ENCODE measurements around the gene SEC14L6. TPM values are rescaled to one million over a fixed set of nuclear protein-coding genes. Genes with fewer than 3 reads are reported as not detected.

SEC14L6 gene
- total RNA-seq, 2 donors from 2014 or later = not detected

- DNase-seq (ENCODE audit: low spot score) = no peak
- H3K9me3 Mint-ChIP-seq = no peaks in the 10 kb centered on the region
- no peak for ATAC-seq
- H3K27me3 Mint-ChIP-seq = peaks cover 7 to 18% of the 10 kb centered on the region in 2 donors
- no peaks in the 10 kb centered on the region for H3K36me3 Mint-ChIP-seq
- H3K27ac Mint-ChIP-seq = no peak overlapping the region
- H3K4me3 Mint-ChIP-seq = no peak overlapping the region
- no peaks in the 10 kb centered on the region for H3K4me1 Mint-ChIP-seq (ENCODE audit: low read depth in 2 of 2)
Observed at GRCh38 chr22:30539368-30539767, 7.2 kb downstream of the SEC14L6 start.

GRCh38 chr22:30538280-30538679 lies 8.3 kb downstream of the SEC14L6 start:
- Mint-ChIP-seq H3K4me3 (no peak overlapping the region), H3K27me3 (peaks cover 7 to 16% of the 10 kb centered on the region in 2 donors), H3K36me3 (no peaks in the 10 kb centered on the region), H3K9me3 (no peaks in the 10 kb centered on the region), H3K27ac (no peak overlapping the region), H3K4me1 (ENCODE audit: low read depth in 2 of 2) (no peaks in the 10 kb centered on the region)
- no peak for ATAC-seq
- no peak for DNase-seq (ENCODE audit: low spot score)

- ATAC-seq (no peak), DNase-seq (ENCODE audit: low spot score) (no peak)
- H3K27me3 Mint-ChIP-seq = peaks cover 7 to 9% of the 10 kb centered on the region in 2 donors
- no peaks in the 10 kb centered on the region for H3K4me1 Mint-ChIP-seq (ENCODE audit: low read depth in 2 of 2)
- H3K27ac Mint-ChIP-seq = no peak overlapping the region
- no peaks in the 10 kb centered on the region for H3K9me3 Mint-ChIP-seq
- no peaks in the 10 kb centered on the region for H3K36me3 Mint-ChIP-seq
- H3K4me3 Mint-ChIP-seq = no peak overlapping the region
Observed at GRCh38 chr22:30537083-30537731, 9.3 kb downstream of the SEC14L6 start.

GRCh38 chr22:30535182-30535581 lies 11.4 kb downstream of the SEC14L6 start:
- Mint-ChIP-seq H3K4me1 (ENCODE audit: low read depth in 2 of 2) (no peaks in the 10 kb centered on the region), H3K4me3 (no peak overlapping the region), H3K27ac (no peak overlapping the region), H3K9me3 (no peaks in the 10 kb centered on the region), H3K36me3 (no peaks in the 10 kb centered on the region), H3K27me3 (peaks cover 0 to 5% of the 10 kb centered on the region in 2 donors)
- no peak for ATAC-seq
- DNase-seq (ENCODE audit: low spot score) = no peak

GRCh38 chr22:30531651-30532608 lies 14.6 kb downstream of the SEC14L6 start:
- H3K27ac Mint-ChIP-seq = no peak overlapping the region
- no peaks in the 10 kb centered on the region for H3K4me1 Mint-ChIP-seq (ENCODE audit: low read depth in 2 of 2)
- ATAC-seq (peak; percentile 29 to 34), DNase-seq (ENCODE audit: low spot score) (no peak)
- no peaks in the 10 kb centered on the region for H3K36me3 Mint-ChIP-seq
- H3K9me3 Mint-ChIP-seq = no peaks in the 10 kb centered on the region
- H3K4me3 Mint-ChIP-seq = no peak overlapping the region
- peaks cover 0 to 4% of the 10 kb centered on the region in 2 donors for H3K27me3 Mint-ChIP-seq

- no peaks in the 10 kb centered on the region for H3K36me3 Mint-ChIP-seq
- H3K9me3 Mint-ChIP-seq = no peaks in the 10 kb centered on the region
- H3K27ac Mint-ChIP-seq = no peak overlapping the region
- peaks cover 0 to 4% of the 10 kb centered on the region in 2 donors for H3K27me3 Mint-ChIP-seq
- DNase-seq (ENCODE audit: low spot score) (no peak), ATAC-seq (no peak)
- no peaks in the 10 kb centered on the region for H3K4me1 Mint-ChIP-seq (ENCODE audit: low read depth in 2 of 2)
- no peak overlapping the region for H3K4me3 Mint-ChIP-seq
Observed at GRCh38 chr22:30526656-30527055, 19.9 kb downstream of the SEC14L6 start.

GRCh38 chr22:30523646-30524489 lies 22.7 kb downstream of the SEC14L6 start:
- H3K27ac Mint-ChIP-seq = no peak overlapping the region
- no peaks in the 10 kb centered on the region for H3K9me3 Mint-ChIP-seq
- peaks cover 0 to 4% of the 10 kb centered on the region in 2 donors for H3K27me3 Mint-ChIP-seq
- no peaks in the 10 kb centered on the region for H3K4me1 Mint-ChIP-seq (ENCODE audit: low read depth in 2 of 2)
- DNase-seq (ENCODE audit: low spot score) (no peak), ATAC-seq (no peak)
- H3K36me3 Mint-ChIP-seq = no peaks in the 10 kb centered on the region
- H3K4me3 Mint-ChIP-seq = no peak overlapping the region

GRCh38 chr22:30521368-30522156 lies 25.0 kb downstream of the SEC14L6 start:
- Mint-ChIP-seq H3K4me3 (no peak overlapping the region), H3K36me3 (no peaks in the 10 kb centered on the region), H3K27me3 (peaks cover 0 to 6% of the 10 kb centered on the region in 2 donors), H3K4me1 (ENCODE audit: low read depth in 2 of 2) (no peaks in the 10 kb centered on the region), H3K27ac (no peak overlapping the region), H3K9me3 (no peaks in the 10 kb centered on the region)
- ATAC-seq = no peak
- DNase-seq (ENCODE audit: low spot score) = no peak

- Mint-ChIP-seq H3K4me1 (ENCODE audit: low read depth in 2 of 2) (no peaks in the 10 kb centered on the region), H3K9me3 (no peaks in the 10 kb centered on the region), H3K27ac (no peak overlapping the region), H3K4me3 (no peak overlapping the region), H3K27me3 (peaks cover 5 to 11% of the 10 kb centered on the region in 2 donors), H3K36me3 (no peaks in the 10 kb centered on the region)
- ATAC-seq = no peak
- no peak for DNase-seq (ENCODE audit: low spot score)
Observed at GRCh38 chr22:30519842-30520425, 26.6 kb downstream of the SEC14L6 start.

GRCh38 chr22:30516731-30517130 lies 29.8 kb downstream of the SEC14L6 start:
- H3K4me3 Mint-ChIP-seq = no peak overlapping the region
- no peaks in the 10 kb centered on the region for H3K9me3 Mint-ChIP-seq
- no peaks in the 10 kb centered on the region for H3K4me1 Mint-ChIP-seq (ENCODE audit: low read depth in 2 of 2)
- peaks cover 5 to 9% of the 10 kb centered on the region in 2 donors for H3K27me3 Mint-ChIP-seq
- H3K36me3 Mint-ChIP-seq = no peaks in the 10 kb centered on the region
- no peak overlapping the region for H3K27ac Mint-ChIP-seq
- DNase-seq (ENCODE audit: low spot score) (no peak), ATAC-seq (no peak)

GRCh38 chr22:30516273-30516672 lies 30.3 kb downstream of the SEC14L6 start:
- Mint-ChIP-seq H3K27me3 (peaks cover 5 to 9% of the 10 kb centered on the region in 2 donors), H3K4me1 (ENCODE audit: low read depth in 2 of 2) (no peaks in the 10 kb centered on the region), H3K27ac (no peak overlapping the region), H3K4me3 (no peak overlapping the region), H3K9me3 (no peaks in the 10 kb centered on the region), H3K36me3 (no peaks in the 10 kb centered on the region)
- DNase-seq (ENCODE audit: low spot score) = no peak
- no peak for ATAC-seq

GRCh38 chr22:30514252-30514651 lies 32.3 kb downstream of the SEC14L6 start:
- Mint-ChIP-seq H3K9me3 (no peaks in the 10 kb centered on the region), H3K4me3 (no peak overlapping the region), H3K27ac (no peak overlapping the region), H3K4me1 (ENCODE audit: low read depth in 2 of 2) (no peaks in the 10 kb centered on the region), H3K27me3 (peaks cover 5 to 12% of the 10 kb centered on the region in 2 donors), H3K36me3 (no peaks in the 10 kb centered on the region)
- DNase-seq (ENCODE audit: low spot score) = no peak
- no peak for ATAC-seq

- Mint-ChIP-seq H3K4me3 (no peak overlapping the region), H3K27ac (no peak overlapping the region), H3K9me3 (no peaks in the 10 kb centered on the region), H3K4me1 (ENCODE audit: low read depth in 2 of 2) (no peaks in the 10 kb centered on the region), H3K36me3 (no peaks in the 10 kb centered on the region), H3K27me3 (peaks cover 5 to 12% of the 10 kb centered on the region in 2 donors)
- no peak for DNase-seq (ENCODE audit: low spot score)
- ATAC-seq = no peak
Observed at GRCh38 chr22:30513462-30513861, 33.1 kb downstream of the SEC14L6 start.

Data from natural killer cell treated with Interleukin-12 subunit alpha and Interleukin-12 subunit beta and Interleukin-15 and Interleukin-18, amount 100 ng/mL, for 72 hours (primary cell).